Iris pigment epithelial cell (primary cell): ENCODE measurements around the gene ANXA8.
A peak's percentile ranks its signal among the peaks of the same experiment; 100 is the strongest.

Experiments
- DNase-seq: peaks from one replicate; pipeline ENCODE4 v3.0.0-alpha.2; 2011; ENCODE audit warnings: low read depth

The ANXA8 gene

GRCh38 chr10:47447209-47447608 is 36.7 kb downstream of the ANXA8 start:
- DNase-seq = no peak

GRCh38 chr10:47445720-47446119 is 38.2 kb downstream of the ANXA8 start:
- DNase-seq = no peak

- DNase-seq = no peak
Observed at GRCh38 chr10:47444047-47444446, 39.9 kb downstream of the ANXA8 start.

- no peak for DNase-seq
Observed at GRCh38 chr10:47443145-47443544, 40.8 kb downstream of the ANXA8 start.

DNA sequence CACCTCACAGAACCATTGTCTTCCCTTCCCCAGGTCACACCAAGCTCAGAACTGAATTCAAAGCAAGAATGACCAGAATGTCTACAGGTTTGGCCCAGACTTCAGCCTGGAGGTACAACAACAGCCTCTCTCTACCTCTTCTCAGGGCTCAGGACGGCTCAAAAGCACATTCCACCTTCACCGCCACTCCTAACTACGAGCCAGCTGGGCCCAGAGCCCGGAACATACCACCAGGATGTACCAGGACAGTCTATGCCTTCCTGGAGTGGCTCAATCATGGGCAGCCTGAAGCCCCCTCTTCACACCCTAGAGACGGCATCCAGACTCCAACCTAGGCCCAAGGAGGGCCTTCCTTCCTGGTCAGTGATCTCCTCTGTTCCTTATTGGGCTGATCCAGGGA is 41.6 kb downstream of the ANXA8 start:
- DNase-seq = no peak

- DNase-seq = no peak
Observed at GRCh38 chr10:47441938-47442337, 42.0 kb downstream of the ANXA8 start.

DNA sequence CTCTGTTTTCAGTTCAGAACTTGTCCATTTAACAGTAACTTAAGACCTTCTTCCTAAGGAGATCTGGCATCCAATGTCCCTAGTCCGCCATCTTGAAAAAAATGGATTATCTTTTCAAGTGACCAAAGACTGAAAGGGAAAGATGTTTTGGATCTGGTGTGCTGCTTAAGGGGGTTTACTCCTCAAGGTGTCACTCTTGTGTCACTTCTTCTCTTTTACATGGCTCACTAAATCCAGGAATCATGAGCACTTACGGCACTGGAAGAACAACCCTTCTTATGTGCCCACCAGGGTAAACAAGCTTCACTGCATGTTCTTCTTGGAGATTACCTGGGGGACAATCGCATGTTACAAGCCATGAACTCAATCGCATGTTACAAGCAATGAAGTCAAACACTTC is 43.7 kb downstream of the ANXA8 start:
- no peak for DNase-seq

DNA sequence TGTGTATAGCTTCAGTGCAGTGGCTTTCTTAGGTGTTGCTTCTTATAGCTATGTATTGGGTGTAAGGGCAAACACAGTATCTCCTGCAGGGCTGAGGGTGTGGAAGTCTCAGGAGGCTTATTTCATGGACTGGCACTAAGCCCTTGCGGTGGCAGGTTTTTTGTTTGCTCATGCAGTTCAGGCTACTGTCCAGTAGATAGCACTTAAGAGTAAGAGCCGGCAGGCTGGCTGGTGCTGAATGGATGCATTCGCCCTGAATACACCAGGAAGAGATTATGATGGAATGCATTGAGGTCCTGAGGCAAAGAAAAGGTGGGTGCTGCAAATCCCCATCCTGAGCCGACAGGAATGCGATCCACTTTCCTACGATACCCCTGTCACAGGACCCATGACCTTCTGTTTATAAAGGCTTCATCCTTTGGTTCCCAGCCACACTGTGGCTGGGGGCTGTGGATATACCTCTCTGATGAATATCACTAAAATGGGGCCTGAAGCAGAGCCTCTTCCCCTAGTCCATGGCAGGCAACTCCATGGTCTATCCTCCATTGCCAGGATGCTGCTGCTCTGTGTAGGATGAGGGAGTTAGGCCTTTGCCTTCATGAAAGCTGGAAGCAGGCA is 44.9 kb downstream of the ANXA8 start:
- peak; percentile 86 for DNase-seq

- no peak for DNase-seq
Observed at GRCh38 chr10:47435081-47435480, 48.8 kb downstream of the ANXA8 start.

DNA sequence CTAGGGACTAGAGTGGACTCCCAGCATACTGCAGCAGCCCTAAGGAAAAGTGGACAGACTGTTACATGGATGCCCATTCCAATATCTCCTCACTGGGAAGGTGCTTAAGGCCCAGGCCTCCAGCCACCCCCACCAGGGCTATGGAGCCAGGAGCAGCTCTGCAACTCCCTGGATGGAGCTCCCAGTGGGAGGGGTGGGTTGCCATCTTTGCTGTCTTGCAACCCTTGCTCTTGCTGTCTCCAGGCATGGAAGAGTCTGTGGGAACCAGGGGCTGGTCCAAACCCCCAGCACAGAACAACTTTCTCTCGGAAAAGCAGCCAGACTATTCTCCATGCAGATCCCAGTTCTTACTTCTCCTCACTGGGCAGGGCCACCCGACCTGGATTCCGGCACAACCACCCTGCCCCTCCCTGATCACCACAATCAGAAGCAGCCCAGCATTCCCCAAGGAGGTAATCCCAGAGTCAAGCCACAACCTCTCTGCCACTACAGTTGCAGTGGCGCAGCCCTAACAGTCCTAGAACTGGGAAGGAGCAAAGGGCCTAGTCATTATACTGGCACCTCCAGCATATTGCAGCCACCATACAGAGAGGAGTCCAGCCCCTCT is 58.0 kb downstream of the ANXA8 start:
- DNase-seq = no peak

DNA sequence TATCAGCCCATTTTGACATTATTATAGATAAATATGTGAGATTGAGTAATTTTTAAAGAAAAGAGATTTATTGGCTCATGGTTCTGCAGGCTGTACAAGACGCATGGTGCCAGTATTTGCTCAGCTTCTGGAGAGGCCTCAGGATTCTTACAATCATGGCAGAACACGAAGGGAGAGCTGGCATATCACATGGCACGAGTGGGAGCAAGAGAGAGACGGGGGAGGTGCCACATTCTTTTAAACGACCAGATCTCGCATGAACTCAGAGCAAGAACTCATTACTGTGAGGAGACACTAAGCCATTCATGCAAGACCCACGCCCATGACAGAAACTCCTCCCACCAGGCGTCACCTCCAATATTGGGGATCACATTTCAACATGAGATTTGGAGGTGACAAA is 59.7 kb downstream of the ANXA8 start:
- no peak for DNase-seq

DNA sequence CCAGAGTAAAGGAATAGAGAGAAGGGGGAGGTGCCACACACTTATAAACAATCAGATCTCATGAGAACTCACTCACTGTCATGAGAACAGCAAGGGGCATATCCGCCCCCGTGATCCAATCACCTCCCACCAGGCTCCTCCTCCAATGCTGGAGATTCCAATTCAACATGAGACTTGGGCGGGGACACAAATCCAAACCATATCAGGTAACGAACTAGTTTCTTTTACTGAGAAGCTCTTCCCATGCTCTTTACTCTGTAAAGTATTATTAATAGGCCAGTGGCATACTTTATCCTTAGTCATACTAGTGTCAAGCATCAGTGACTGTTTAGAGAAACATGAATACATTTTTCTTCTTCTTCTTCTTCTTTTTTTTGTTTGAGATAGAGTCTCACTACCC is 60.4 kb downstream of the ANXA8 start:
- DNase-seq = peak; percentile 34

DNA sequence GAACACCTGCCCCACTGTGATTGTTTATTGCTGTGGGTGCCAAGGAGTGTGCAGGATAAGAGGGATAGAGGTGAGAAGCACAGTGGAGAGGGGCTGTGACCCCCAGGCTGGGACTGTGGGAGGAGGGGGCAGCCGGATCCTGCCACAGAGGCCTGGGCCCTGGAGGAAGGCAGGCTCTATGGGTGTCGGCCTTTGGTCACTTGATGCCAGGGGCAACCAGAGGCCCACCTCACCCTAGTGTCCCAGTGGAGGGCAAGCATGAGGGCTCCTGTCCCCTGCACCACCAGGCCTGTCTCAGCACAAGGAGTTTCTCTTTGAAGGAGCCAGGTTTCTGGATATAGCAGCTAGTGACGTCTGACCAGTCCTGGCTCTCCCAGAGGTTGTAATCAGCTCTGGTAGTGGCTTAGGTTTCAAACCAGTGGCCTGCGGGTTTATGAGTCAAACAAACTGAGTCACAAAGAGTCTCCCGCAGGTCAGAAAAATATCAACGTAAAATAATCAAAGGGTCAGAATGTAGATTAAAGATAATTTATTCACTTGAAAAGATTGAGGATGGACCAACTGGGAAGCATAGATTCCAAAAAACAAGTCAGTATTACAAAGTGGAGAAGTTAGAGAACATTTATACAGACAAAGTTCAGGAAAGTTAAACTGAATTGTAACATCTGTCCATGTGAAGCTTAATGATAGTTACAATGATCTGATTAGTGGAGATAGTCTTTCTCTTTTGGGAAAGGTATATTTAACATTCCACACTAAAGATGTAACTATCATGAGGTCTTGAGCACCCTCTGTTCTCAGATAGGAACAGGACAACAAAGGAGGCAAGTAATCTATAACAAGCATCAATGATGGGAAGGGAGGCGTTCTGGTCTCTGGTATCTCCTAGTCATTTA is 62.6 kb downstream of the ANXA8 start:
- peak; percentile 95 for DNase-seq

- no peak for DNase-seq
Observed at GRCh38 chr10:47420305-47421056, 63.4 kb downstream of the ANXA8 start.

DNA sequence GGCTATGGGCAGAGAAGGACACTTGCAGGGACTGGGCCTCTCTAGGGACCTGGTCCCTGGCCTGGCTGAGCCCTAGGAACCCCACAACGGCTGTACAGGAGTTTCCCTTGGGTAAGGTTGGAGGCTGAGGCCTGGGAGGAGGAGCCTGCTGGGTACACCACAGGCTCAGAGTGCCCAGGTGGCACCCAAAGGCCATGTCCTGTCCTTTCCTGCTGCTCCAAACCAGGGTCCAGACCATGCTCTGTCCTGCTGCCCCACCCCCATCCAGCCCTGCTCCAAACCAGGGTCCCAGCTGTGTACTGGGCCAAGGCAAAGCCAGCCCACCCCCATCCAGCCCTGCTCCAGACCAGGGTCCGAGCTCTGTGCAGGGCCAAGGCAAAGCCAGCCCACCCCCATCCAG is 64.5 kb downstream of the ANXA8 start:
- DNase-seq = no peak

DNA sequence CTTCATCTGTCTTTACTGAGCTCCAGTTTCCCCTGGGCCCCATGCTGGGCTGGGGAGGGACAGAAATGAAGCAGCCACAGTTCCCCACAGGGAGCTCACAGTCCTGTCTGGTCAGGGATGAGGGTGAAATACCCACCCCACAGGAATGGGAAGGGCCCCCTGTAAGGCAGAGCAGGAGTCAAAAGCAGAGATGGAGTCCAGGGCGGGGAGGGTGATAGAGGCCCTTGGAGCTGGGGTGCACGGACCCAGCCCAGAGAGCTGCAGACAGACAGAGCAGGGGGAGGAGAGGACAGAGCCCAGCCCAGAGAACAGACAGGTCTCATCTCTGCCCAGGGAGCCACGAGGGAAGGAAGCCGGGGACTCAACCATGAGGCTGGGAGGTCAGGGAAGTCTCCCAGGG is 64.9 kb downstream of the ANXA8 start:
- DNase-seq = no peak

DNA sequence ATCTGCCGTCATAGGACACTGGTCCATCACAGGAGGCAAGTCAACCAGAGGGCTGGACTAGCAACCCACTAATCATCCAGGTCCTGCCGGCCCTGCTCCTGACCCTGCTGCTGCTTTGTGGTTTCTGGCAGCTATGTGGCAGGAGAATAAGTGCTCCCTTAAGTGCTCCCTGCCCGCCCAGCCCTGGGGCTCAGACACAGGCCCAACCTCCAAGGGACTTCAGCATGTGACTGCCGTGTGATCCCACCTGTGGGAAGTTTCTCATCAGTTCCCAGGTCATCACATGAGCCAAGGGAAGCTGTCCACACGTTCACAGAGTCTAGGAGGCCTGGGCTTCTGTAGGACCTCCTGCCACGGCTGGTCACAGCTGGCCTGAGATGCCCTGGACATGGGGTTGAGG is 65.6 kb downstream of the ANXA8 start:
- no peak for DNase-seq
